ENCODE results near the gene BPI.

The BPI gene

GRCh38 chr20:38358556-38358955, 54.6 kb downstream of the BPI start:
- TF ChIP-seq CTCF (IDR thresholded peaks at IDR 0.05; ENCODE audit: insufficient read depth, low read length, missing control alignments) = no peak
- DNase-seq (ENCODE audit: low read depth, low spot score) = no peak
- ChIA-PET CTCF (interaction anchor here (1.4 kb wide), 1 partner anchor 793 kb away, joined by 4 read pairs; no protein-coding TSS in a partner anchor), POLR2A (no interaction called here)
- no peak overlapping the region for H3K4me3 ChIP-seq (ENCODE audit: low read depth, low read length)

GRCh38 chr20:38363004-38363747, 59.2 kb downstream of the BPI start:
- H3K4me3 ChIP-seq (ENCODE audit: low read depth, low read length) = no peak overlapping the region
- no peak for DNase-seq (ENCODE audit: low read depth, low spot score)
- POLR2A ChIA-PET = no interaction called here
- no peak for TF ChIP-seq CTCF (IDR thresholded peaks at IDR 0.05; ENCODE audit: insufficient read depth, low read length, missing control alignments)
- CTCF ChIA-PET = no interaction called here

GRCh38 chr20:38369389-38369788, 65.4 kb downstream of the BPI start:
- no peak overlapping the region for H3K4me3 ChIP-seq (ENCODE audit: low read depth, low read length)
- POLR2A ChIA-PET = no interaction called here
- TF ChIP-seq CTCF (IDR thresholded peaks at IDR 0.05; ENCODE audit: insufficient read depth, low read length, missing control alignments) = no peak
- CTCF ChIA-PET = interaction anchor here (1.5 kb wide), 1 partner anchor 140 kb away, joined by 4 read pairs; no protein-coding TSS in a partner anchor
- no peak for DNase-seq (ENCODE audit: low read depth, low spot score)

- no peak for DNase-seq (ENCODE audit: low read depth, low spot score)
- ChIA-PET CTCF (interaction anchor here (0.9 to 1.7 kb wide), 4 partner anchors 8 to 73 kb away, joined by 3 read pairs; no protein-coding TSS in a partner anchor), POLR2A (no interaction called here)
- no peak overlapping the region for H3K4me3 ChIP-seq (ENCODE audit: low read depth, low read length)
- no peak for TF ChIP-seq CTCF (IDR thresholded peaks at IDR 0.05; ENCODE audit: insufficient read depth, low read length, missing control alignments)
These were observed 68.8 kb downstream of the BPI start for GRCh38 chr20:38372806-38373205.

- TF ChIP-seq CTCF (IDR thresholded peaks at IDR 0.05; ENCODE audit: insufficient read depth, low read length, missing control alignments) = no peak
- DNase-seq (ENCODE audit: low read depth, low spot score) = no peak
- ChIA-PET POLR2A (no interaction called here), CTCF (interaction anchor here (0.9 to 1.7 kb wide), 5 partner anchors 9 to 73 kb away, joined by 3 read pairs; no protein-coding TSS in a partner anchor)
- H3K4me3 ChIP-seq (ENCODE audit: low read depth, low read length) = no peak overlapping the region
These were observed 69.4 kb downstream of the BPI start for GRCh38 chr20:38373231-38373867.

GRCh38 chr20:38373898-38374297, 69.9 kb downstream of the BPI start:
- ChIA-PET POLR2A (no interaction called here), CTCF (interaction anchor here (1.0 to 1.4 kb wide), 2 partner anchors 9 to 12 kb away, joined by 3 read pairs; no protein-coding TSS in a partner anchor)
- no peak for DNase-seq (ENCODE audit: low read depth, low spot score)
- no peak for TF ChIP-seq CTCF (IDR thresholded peaks at IDR 0.05; ENCODE audit: insufficient read depth, low read length, missing control alignments)
- H3K4me3 ChIP-seq (ENCODE audit: low read depth, low read length) = no peak overlapping the region
